ENCODE results near the gene ZNF41.

GRCh38 chrX:47448165-47448806, 34.7 kb downstream of the ZNF41 start:
- no peak for TF ChIP-seq BRD4 (CRISPR knock-in tag; IDR thresholded peaks at IDR 0.05)
- no peak for TF ChIP-seq MED8 (CRISPR knock-in tag; IDR thresholded peaks at IDR 0.05; ENCODE audit: insufficient replicate concordance)
